HepG2 (cell line): Measurements from ENCODE around the gene EFNA2. TPM values are rescaled to one million over a fixed set of nuclear protein-coding genes. Genes with fewer than 3 reads are reported as not detected.
A peak's percentile ranks its signal among the peaks of the same experiment; 100 is the strongest.

Source experiments
- ATAD3A ChIP-seq: sonication (generic); formaldehyde crosslinking; IDR thresholded peaks from 2 replicates; pipeline ENCODE4 v1.4.0; 2020; ENCODE audit warnings: missing genetic modification reagents
- CBFB ChIP-seq: sonication (generic); formaldehyde crosslinking; IDR thresholded peaks from 2 replicates; pipeline ENCODE4 v1.4.0; 2020; ENCODE audit warnings: missing genetic modification reagents
- CREB1 ChIP-seq, 2 experiments: fragments of 450-650 bp in 1 of 2; IDR thresholded peaks; 2 replicates each; pipeline ENCODE4 v1.6.1; 2016 to 2017; ENCODE audit warnings: control low read depth in 1 of 2, mild to moderate bottlenecking in 1 of 2, missing compliant biosample characterization in 1 of 2, missing genetic modification characterization in 1 of 2
- GATAD2A ChIP-seq: IDR thresholded peaks from 2 replicates; pipeline ENCODE4 v1.6.1; 2016
- HNF4A ChIP-seq: sonication (generic); formaldehyde crosslinking; IDR thresholded peaks from 2 replicates; pipeline ENCODE4 v1.4.0; 2020; ENCODE audit warnings: missing genetic modification reagents
- LCORL ChIP-seq, 2 experiments: fragments of 450-650 bp in 1 of 2; sonication (generic) in 1 of 2; formaldehyde crosslinking in 1 of 2; IDR thresholded peaks; 2 replicates each; pipeline versions ENCODE4 v1.5.0 to v1.6.1; 2017 to 2020; ENCODE audit warnings: antibody characterized with exemption in 1 of 2, missing genetic modification reagents in 1 of 2
- MIER3 ChIP-seq: IDR thresholded peaks from 2 replicates; pipeline ENCODE4 v1.6.1; 2016; ENCODE audit warnings: missing compliant biosample characterization, borderline replicate concordance
- NFIC ChIP-seq: IDR thresholded peaks from 2 replicates; pipeline ENCODE4 v1.6.1; 2012; ENCODE audit warnings: mild to moderate bottlenecking, low read length, inconsistent platforms
- NRL ChIP-seq: sonication (generic); formaldehyde crosslinking; IDR thresholded peaks from 2 replicates; pipeline ENCODE4 v1.5.0; 2020; ENCODE audit warnings: missing genetic modification reagents, mild to moderate bottlenecking, moderate library complexity, borderline replicate concordance
- PLRG1 ChIP-seq: fragments of 450-650 bp; conservative IDR thresholded peaks from 2 replicates; pipeline ENCODE4 v1.6.1; 2016
- SMARCC2 ChIP-seq: fragments of 450-650 bp; IDR thresholded peaks from 2 replicates; pipeline ENCODE4 v1.6.1; 2017; ENCODE audit warnings: antibody characterized with exemption, mild to moderate bottlenecking
- SP5 ChIP-seq: IDR thresholded peaks from 2 replicates; pipeline ENCODE4 v1.6.1; 2016; ENCODE audit warnings: low read depth, borderline replicate concordance
- TARDBP ChIP-seq: sonication (generic); formaldehyde crosslinking; IDR thresholded peaks from 2 replicates; pipeline ENCODE4 v1.8.0; 2022; ENCODE audit warnings: mild to moderate bottlenecking, missing genetic modification reagents
- XBP1 ChIP-seq: sonication (generic); formaldehyde crosslinking; IDR thresholded peaks from 2 replicates; pipeline ENCODE4 v1.5.0; 2020; ENCODE audit warnings: missing genetic modification reagents
- ZFAT ChIP-seq: sonication (generic); formaldehyde crosslinking; conservative IDR thresholded peaks from 2 replicates; pipeline ENCODE4 v1.8.1; 2023; ENCODE audit warnings: missing genetic modification reagents, inconsistent platforms
- ZKSCAN1 ChIP-seq: fragments of 150-350 bp; IDR thresholded peaks from 2 replicates; pipeline ENCODE4 v1.6.1; 2014; ENCODE audit warnings: low read length
- ZNF121 ChIP-seq: sonication (generic); formaldehyde crosslinking; IDR thresholded peaks from 2 replicates; pipeline ENCODE4 v1.5.0; 2020; ENCODE audit warnings: mild to moderate bottlenecking, missing genetic modification reagents
- ZNF282 ChIP-seq: fragments of 450-650 bp; IDR thresholded peaks from 2 replicates; pipeline ENCODE4 v1.6.1; 2018; ENCODE audit not compliant: partially characterized antibody
- ZNF34 ChIP-seq: sonication (generic); formaldehyde crosslinking; IDR thresholded peaks from 2 replicates; pipeline ENCODE4 v1.4.0; 2020; ENCODE audit warnings: mild to moderate bottlenecking, missing genetic modification reagents, borderline replicate concordance
- ZNF343 ChIP-seq: sonication (generic); formaldehyde crosslinking; IDR thresholded peaks from 2 replicates; pipeline ENCODE4 v1.4.0; 2020; ENCODE audit warnings: mild to moderate bottlenecking, missing genetic modification reagents
- ZNF790 ChIP-seq: sonication (generic); formaldehyde crosslinking; IDR thresholded peaks from 2 replicates; pipeline ENCODE4 v1.8.0; 2022; ENCODE audit warnings: missing genetic modification reagents, mild to moderate bottlenecking, borderline replicate concordance
- polyA plus RNA-seq, 8 experiments: library from polyadenylated mRNA; depleted of rRNA in 3 of 8; stranded (reverse) in 7 of 8; unstranded in 1 of 8; fragments of >200 nt; fragmentation: Illumina TruSeq in 4 of 8; extraction: Trizol in 4 of 8; gene quantifications; 2 replicates each; pipeline versions ENCODE4 v1.2.1 to v1.2.3, GENCODE V29; 2011 to 2016; ENCODE audit warnings: low read depth in 4 of 8, missing spikeins in 1 of 8, mixed read lengths in 1 of 8; ENCODE audit not compliant: insufficient read depth in 1 of 8
- total RNA-seq, 5 experiments: library from RNA; depleted of rRNA; stranded (reverse); fragments of >200 nt; fragmentation: Illumina TruSeq; extraction: Trizol; gene quantifications; 2 replicates each; pipeline ENCODE4 v1.2.3, GENCODE V29; 2016; ENCODE audit warnings: low read depth in 1 of 5
- TF ChIP-seq, protein P1 (sequence below): IDR thresholded peaks from 2 replicates; pipeline ENCODE4 v1.6.1; 2012; ENCODE audit warnings: low read depth, low read length, improper control_type of control experiment
- TF ChIP-seq, protein P2 (sequence below): sonication (generic); formaldehyde crosslinking; IDR thresholded peaks from 2 replicates; pipeline ENCODE4 v1.4.0; 2020; ENCODE audit warnings: missing genetic modification reagents
- TF ChIP-seq, protein P3 (sequence below): sonication (generic); formaldehyde crosslinking; conservative IDR thresholded peaks from 2 replicates; pipeline ENCODE4 v1.4.0; 2020; ENCODE audit warnings: missing genetic modification reagents
- TF ChIP-seq, protein P4 (sequence below): sonication (generic); formaldehyde crosslinking; conservative IDR thresholded peaks from 2 replicates; pipeline ENCODE4 v1.8.0; 2022; ENCODE audit warnings: low read depth, missing genetic modification reagents

The EFNA2 gene
- total and polyA plus RNA-seq, 2 of the 13 experiments (the other 11 are each of a cell fraction or from before 2014, with no cell fraction given), result 6.0 to 9.9 TPM

DNA sequence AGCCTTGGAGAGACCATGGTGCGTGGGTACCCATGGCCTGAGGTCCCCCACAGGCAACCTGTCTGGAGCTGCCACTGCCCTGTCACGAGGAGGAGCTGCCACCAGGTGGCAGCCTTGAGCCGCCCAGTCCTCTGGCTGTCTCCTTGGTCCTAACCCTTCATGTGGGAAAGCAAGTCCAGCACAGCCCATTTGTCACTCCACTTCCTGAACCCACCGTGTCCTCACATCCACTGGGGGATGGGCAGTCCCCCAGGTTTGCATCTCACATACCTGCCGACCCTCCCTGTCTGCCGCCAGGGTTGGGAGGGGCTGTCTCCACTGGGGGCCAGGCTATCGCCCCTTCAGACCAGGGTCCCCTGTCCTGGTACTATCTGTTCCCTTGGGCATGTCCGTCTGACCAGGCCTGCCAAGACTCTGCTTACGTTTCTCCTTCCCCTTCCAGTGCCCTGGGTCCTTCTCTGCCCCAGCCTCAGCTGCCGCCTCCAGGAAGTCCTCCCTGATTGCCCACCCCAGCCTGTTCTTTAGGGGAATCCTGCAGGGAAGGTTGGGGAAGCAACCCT lies 5.8 kb upstream of the EFNA2 start (continued):
- TF ChIP-seq ZNF790 (CRISPR knock-in tag) (no peak), NRL (CRISPR knock-in tag) (no peak), MIER3 (no peak), CREB1 (IDR thresholded peaks at IDR 0.05) (no peak), CREB1 (CRISPR knock-in tag; IDR thresholded peaks at IDR 0.05) (no peak), ATAD3A (CRISPR knock-in tag) (no peak), CBFB (CRISPR knock-in tag) (peak; percentile 47; the same call in 1 of the 2 replicates), SP5 (CRISPR knock-in tag) (no peak), ZNF121 (CRISPR knock-in tag) (no peak), TARDBP (no peak; the same call in 1 of the 2 replicates), GATAD2A (CRISPR knock-in tag) (peak; percentile 40; the same call in 1 of the 2 replicates), LCORL (IDR thresholded peaks at IDR 0.05) (no peak), LCORL (CRISPR knock-in tag; IDR thresholded peaks at IDR 0.05) (0 out of 2 replicates have a peak, but pooled peaks have one; percentile 34), XBP1 (CRISPR knock-in tag) (no peak), HNF4A (no peak), ZNF343 (CRISPR knock-in tag) (no peak), ZNF34 (no peak), ZNF282 (no peak), PLRG1 (no peak), ZKSCAN1 (no peak), ZFAT (CRISPR knock-in tag) (no peak), SMARCC2 (no peak), NFIC (no peak)
- TF ChIP-seq, protein P1, sequence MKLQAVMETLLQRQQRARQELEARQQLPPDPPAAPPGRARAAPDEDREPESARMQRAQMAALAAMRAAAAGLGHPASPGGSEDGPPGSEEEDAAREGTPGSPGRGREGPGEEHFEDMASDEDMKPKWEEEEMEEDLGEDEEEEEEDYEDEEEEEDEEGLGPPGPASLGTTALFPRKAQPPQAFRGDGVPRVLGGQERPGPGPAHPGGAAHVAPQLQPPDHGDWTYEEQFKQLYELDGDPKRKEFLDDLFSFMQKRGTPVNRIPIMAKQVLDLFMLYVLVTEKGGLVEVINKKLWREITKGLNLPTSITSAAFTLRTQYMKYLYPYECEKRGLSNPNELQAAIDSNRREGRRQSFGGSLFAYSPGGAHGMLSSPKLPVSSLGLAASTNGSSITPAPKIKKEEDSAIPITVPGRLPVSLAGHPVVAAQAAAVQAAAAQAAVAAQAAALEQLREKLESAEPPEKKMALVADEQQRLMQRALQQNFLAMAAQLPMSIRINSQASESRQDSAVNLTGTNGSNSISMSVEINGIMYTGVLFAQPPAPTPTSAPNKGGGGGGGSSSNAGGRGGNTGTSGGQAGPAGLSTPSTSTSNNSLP, result no peak
- TF ChIP-seq, protein P2, sequence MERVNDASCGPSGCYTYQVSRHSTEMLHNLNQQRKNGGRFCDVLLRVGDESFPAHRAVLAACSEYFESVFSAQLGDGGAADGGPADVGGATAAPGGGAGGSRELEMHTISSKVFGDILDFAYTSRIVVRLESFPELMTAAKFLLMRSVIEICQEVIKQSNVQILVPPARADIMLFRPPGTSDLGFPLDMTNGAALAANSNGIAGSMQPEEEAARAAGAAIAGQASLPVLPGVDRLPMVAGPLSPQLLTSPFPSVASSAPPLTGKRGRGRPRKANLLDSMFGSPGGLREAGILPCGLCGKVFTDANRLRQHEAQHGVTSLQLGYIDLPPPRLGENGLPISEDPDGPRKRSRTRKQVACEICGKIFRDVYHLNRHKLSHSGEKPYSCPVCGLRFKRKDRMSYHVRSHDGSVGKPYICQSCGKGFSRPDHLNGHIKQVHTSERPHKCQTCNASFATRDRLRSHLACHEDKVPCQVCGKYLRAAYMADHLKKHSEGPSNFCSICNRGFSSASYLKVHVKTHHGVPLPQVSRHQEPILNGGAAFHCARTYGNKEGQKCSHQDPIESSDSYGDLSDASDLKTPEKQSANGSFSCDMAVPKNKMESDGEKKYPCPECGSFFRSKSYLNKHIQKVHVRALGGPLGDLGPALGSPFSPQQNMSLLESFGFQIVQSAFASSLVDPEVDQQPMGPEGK, result peak; percentile 57; the same call in 1 of the 2 replicates
- TF ChIP-seq, protein P3, sequence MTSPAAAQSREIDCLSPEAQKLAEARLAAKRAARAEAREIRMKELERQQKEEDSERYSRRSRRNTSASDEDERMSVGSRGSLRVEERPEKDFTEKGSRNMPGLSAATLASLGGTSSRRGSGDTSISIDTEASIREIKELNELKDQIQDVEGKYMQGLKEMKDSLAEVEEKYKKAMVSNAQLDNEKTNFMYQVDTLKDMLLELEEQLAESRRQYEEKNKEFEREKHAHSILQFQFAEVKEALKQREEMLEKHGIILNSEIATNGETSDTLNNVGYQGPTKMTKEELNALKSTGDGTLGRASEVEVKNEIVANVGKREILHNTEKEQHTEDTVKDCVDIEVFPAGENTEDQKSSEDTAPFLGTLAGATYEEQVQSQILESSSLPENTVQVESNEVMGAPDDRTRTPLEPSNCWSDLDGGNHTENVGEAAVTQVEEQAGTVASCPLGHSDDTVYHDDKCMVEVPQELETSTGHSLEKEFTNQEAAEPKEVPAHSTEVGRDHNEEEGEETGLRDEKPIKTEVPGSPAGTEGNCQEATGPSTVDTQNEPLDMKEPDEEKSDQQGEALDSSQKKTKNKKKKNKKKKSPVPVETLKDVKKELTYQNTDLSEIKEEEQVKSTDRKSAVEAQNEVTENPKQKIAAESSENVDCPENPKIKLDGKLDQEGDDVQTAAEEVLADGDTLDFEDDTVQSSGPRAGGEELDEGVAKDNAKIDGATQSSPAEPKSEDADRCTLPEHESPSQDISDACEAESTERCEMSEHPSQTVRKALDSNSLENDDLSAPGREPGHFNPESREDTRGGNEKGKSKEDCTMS (CRISPR knock-in tag), result no peak
- TF ChIP-seq, protein P4, sequence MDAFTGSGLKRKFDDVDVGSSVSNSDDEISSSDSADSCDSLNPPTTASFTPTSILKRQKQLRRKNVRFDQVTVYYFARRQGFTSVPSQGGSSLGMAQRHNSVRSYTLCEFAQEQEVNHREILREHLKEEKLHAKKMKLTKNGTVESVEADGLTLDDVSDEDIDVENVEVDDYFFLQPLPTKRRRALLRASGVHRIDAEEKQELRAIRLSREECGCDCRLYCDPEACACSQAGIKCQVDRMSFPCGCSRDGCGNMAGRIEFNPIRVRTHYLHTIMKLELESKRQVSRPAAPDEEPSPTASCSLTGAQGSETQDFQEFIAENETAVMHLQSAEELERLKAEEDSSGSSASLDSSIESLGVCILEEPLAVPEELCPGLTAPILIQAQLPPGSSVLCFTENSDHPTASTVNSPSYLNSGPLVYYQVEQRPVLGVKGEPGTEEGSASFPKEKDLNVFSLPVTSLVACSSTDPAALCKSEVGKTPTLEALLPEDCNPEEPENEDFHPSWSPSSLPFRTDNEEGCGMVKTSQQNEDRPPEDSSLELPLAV, result no peak
